NCI-H2227 (cell line): Measurements from ENCODE around the gene SMAD5.

Experiments
- DNase-seq: peaks from one replicate; lab custom pipeline; 2025; ENCODE audit not compliant: unreplicated experiment; lab: John Stamatoyannopoulos, UW

SMAD5 gene

DNA sequence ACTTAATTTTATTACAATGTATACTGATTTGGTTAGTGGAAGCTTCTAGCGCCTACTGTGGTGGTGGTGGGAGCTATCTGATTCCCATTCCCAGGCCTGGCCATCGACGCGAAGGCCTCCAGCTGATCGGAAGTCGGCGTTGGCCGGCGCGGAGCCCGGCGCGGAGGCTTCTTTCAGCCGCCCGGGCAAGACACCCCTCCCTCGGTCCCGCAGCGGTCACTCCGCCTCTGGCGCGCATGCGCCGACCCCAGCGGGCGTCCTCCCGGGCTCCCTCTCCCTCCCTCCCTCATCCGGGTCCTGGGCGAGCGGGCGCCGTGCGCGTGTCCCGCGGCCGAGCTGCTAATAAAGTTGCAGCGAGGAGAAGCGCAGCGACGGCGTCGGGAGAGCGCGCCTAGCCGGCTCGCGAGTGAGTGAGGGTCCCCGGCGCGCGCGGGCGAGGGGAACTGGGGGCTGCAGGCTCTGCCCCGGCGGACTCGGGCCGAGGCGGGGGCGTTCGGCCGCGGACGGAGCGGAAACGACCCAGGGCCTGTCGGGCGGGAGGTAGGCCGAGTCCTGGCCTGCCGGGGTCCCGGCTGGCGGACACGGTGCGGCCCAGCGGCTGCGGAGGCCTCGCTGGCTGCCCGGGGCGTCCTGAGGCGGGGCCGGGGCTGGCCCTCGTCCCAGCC lies at the start of gene SMAD5:
Gene SMAD5, plus strand, starts transcription at position 289 of the 665 bp plus-strand sequence. CDS start 20,916 bp downstream, outside the sequence.
- DNase-seq = peak; percentile 95

- no peak for DNase-seq
Measured at GRCh38 chr5:136084698-136085097, 47.9 kb upstream of the SMAD5 start.

DNA sequence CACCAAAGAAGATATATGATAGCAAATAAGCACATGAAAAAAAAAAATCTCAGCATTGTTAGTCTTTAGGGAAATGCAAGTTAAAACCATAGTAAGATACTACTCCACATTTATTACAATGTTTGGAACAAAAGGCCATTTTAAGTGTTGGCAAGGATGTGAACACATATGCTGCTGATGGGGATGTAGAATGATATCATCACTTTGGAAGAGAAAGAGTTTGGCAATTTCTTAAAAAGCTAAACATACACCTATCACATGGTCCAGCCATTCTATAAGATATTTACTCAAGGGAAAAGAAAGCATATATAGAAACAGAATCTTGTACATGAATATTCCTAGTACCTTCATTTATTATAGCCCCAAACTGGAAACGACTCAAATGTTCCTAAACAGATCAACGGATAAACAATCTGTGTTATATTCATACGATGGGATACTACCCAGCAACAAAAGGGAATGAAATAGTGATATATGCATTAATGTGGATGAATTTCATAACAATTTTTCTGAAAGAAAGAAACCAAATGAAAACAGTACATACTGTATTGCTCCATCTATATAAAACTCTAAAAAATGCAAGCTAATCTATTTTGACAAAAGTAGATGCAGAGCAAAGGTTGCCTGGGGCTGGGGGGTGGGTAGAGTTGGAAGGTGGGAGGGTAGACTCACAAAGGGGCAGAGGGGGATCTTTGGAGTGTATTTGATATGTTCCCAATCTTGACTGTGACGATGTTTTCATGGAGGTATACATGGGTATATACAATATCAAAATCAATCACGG lies 45.7 kb upstream of the SMAD5 start:
- DNase-seq = no peak

- DNase-seq = no peak
Measured at GRCh38 chr5:136087961-136088871, 44.4 kb upstream of the SMAD5 start.

DNA sequence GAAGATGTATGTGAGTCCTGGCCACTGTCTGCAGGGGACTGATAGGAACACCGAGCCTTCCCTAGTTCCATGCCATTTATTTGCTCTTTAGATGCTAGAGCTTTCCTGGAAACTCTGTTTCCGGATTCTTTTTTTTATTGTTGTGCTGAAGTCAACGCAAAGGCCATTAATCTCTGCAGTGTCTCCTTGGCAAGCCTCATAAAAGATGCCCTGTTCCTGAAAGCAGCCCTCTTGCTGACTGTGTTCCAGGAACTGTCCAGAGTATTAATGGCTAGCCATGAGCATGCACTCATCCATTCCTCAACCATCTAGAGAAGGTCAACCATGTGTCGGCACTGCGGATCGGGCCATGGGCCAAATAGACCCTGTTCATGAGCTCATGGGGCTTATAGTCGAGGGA lies 42.9 kb upstream of the SMAD5 start:
- DNase-seq = no peak

- no peak for DNase-seq
Measured at GRCh38 chr5:136090319-136090718, 42.3 kb upstream of the SMAD5 start.

DNA sequence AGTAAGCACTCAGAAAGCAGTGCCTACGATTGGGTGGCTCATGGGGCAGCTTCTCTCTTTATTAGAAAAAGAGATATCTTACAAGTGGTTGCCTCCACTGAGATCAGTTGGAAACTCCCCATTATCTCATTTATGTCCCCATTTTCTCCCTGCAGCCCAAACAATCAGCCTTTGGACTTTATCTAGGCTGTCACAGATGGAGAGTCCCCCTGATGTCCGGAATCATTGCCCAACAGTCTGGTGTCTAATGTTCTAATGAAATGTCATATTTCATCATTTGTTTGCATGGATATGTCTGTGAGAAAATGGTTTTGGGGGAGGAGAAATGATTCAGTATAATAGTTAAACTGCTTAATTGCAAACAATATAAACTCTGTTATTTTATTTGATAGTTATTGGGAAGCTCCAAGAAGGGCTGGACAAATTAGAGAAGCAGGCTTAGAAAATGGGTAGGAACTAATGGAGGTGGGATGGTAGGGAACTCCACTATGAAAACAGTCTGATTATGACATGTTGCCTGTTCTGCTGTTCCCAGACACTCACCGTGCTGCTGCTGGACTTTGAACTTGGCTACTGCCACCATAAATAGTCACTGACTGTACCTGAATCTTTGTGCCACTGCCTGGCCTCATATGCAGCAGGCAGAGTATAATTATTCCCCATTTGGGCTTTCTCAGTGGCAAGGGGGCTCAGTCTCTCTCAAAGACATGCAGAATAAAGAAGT lies 38.3 kb upstream of the SMAD5 start:
- no peak for DNase-seq

DNA sequence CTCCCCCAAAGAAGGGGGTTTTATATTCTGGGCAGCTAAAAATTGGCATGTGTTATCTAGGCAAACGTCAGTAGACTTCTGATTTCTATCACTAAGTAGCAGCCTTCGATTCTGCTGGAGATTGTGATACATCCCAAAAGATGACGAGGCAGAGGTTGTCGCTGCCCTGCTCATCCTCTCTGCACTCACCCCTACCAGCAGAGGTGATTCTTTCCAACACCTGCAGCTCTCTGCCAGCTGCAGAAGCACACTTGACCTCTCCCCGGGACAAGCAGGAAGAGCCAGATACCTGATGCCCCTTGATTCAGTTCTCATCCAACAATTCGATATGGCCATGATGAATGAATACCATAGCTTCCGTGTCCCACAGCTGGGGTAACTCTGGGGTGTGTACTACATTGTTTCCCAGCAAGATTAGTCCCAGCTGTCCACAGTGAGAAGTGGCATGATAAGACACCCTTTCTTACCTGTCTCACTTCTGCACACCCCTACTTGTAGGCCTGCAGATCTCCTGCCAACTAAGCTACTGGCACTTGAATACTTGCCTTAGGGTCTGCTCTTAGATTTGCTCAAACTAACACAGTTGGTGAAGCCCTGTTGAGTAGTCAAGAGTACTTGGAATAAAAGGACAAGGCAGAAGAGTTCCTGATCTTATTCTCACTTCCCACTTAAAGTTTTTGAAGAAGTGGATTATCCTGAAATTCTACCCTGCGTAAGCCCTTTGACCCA lies 37.6 kb upstream of the SMAD5 start:
- no peak for DNase-seq

- DNase-seq = no peak
Measured at GRCh38 chr5:136098176-136098575, 34.5 kb upstream of the SMAD5 start.

DNA sequence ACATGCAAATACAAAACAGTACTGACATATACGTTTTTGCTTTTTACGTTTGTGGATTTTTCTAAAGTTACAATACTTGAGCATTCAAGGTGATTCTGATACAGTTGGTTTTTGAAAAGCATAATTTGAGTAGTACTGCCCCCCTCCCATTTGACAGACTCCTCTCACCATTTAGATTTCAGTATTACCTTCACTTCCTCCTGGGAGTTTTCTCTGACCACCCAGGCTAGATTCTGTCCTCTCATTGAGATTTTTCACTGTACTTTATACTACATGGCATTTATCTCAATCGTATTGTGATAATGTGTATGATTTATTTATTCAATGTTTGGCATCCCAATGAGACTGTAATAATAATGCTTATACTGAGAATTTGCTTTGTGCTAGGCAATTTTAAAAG lies 32.8 kb upstream of the SMAD5 start:
- DNase-seq = no peak

- DNase-seq = no peak
Measured at GRCh38 chr5:136101884-136102283, 30.8 kb upstream of the SMAD5 start.

DNA sequence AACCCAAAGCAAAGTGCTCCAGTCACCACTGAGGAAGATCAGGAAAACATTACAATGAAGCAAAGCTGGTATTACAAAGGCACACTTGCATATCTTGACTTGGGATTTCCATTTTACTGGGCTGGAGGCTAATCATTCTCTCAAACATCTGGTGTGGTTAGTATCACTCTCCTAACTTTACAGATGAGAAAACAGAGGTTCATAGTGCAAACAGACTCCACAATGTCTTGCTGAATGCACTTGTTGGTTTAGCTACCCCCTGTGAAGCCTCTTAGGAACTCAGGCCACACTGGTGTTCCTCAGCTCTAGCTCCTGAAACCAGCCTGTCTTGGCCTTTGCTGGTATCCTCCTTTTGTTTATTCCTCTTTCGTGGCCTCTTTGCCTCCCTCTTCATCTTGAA lies 29.5 kb upstream of the SMAD5 start:
- no peak for DNase-seq

GRCh38 chr5:136104306-136104965 lies 28.2 kb upstream of the SMAD5 start:
- no peak for DNase-seq

GRCh38 chr5:136106351-136107031 lies 26.2 kb upstream of the SMAD5 start:
- no peak for DNase-seq

DNA sequence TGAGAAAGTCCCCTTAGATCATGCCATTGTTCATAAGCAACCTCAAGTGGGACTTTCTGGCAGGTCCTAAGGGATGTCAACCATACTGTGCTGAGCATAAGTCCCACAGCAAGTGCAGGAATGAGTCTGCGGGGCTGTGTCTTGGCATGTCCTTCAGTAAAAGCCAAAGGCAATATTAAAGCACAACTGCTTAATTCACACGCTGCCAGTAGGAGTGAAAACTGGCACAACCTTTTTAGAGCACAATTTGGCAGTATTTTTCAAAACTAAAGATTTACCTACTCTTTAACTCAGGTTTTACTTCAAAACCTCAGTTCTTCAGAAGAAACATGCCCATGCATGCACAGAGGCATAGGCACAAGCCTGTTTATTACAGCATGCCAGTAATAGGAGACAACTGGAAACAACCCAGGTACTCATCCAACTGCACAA lies 24.4 kb upstream of the SMAD5 start:
- no peak for DNase-seq

- DNase-seq = no peak
Measured at GRCh38 chr5:136108766-136109165, 23.9 kb upstream of the SMAD5 start.

- DNase-seq = no peak
Measured at GRCh38 chr5:136109453-136110135, 23.1 kb upstream of the SMAD5 start.

DNA sequence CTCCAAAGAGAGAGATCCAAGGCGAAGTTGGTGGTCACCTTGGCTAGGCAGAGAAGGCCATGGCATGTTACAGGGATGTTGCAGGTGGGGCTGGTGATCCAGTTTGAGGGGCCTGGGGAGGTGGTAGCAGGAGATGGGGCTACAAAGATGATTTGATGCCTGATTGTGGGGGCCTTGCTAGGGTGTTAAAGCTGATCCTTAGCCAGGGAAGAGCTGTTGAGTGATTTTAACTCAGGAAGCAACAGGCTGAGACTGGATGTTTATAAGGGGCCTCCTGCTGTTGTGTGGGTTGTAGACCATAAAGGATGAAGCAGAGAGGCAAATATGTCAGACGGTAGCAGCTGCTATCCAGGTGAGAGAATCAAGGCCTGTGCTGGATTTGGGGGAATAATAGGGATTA lies 19.0 kb upstream of the SMAD5 start:
- no peak for DNase-seq
